ENCODE data around the gene WAS. TPM values are rescaled to one million over a fixed set of nuclear protein-coding genes. Genes with fewer than 3 reads are reported as not detected.
"Not testable (repeated sequence)": the region's sequence is repeated elsewhere in the genome, so short reads cannot be mapped to it uniquely, and the experiment has no call there.

WAS gene
- total RNA-seq, result 100 to 1,000 TPM; 138 to 161 TPM

DNA sequence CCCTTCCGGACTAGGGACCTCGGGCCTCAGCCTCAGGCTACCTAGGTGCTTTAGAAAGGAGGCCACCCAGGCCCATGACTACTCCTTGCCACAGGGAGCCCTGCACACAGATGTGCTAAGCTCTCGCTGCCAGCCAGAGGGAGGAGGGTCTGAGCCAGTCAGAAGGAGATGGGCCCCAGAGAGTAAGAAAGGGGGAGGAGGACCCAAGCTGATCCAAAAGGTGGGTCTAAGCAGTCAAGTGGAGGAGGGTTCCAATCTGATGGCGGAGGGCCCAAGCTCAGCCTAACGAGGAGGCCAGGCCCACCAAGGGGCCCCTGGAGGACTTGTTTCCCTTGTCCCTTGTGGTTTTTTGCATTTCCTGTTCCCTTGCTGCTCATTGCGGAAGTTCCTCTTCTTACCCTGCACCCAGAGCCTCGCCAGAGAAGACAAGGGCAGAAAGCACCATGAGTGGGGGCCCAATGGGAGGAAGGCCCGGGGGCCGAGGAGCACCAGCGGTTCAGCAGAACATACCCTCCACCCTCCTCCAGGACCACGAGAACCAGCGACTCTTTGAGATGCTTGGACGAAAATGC is at the start of gene WAS:
WAS (plus strand) TSS at position 389 of the 572 bp plus-strand sequence; CDS start at position 444, 55 bp downstream.
- peak; percentile 77 for DNase-seq
- Mint-ChIP-seq H3K4me1 (peaks cover 56% of the 10 kb centered on the region), H3K27ac (peak within 1 kb of the TSS; percentile 92), H3K36me3 (peaks cover 39% of the 10 kb centered on the region), H3K4me3 (peak within 1 kb of the TSS; percentile 89), H3K9me3 (ENCODE audit: low read depth) (no peaks in the 10 kb centered on the region), H3K27me3 (no peaks in the 10 kb centered on the region)
- peak; percentile 89 for ATAC-seq
- CTCF ChIA-PET, result interaction anchor here (0.9 kb wide), 1 partner anchor 118 kb away, joined by 3 read pairs; the partner anchor contains the start of gene HDAC6

DNA sequence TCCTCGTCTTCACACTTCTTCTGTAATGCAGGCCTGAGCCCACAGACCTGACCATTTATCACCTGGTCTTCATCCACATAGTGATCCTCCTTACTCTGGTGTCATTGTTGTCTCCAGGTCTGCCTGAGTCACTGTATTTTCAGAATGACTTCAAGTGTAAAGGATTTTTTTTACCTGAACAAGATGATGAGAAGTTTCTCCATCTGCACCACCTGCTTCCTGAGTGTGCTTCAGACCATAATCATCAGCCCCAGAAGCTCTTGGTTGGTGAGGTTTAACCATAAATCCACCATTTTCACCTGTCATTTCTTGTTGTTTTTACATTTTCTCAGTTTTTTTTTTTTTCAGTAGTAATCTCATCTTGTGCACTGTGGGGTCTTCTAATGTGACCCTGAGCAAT is 47.3 kb upstream of the WAS start:
- no peak for ATAC-seq
- no peak for DNase-seq
- H3K27me3 Mint-ChIP-seq, result no peaks in the 10 kb centered on the region
- H3K36me3 Mint-ChIP-seq, result no peaks in the 10 kb centered on the region
- CTCF ChIA-PET, result no interaction called here
- no peak overlapping the region for H3K4me3 Mint-ChIP-seq
- peak overlapping the region; percentile 24 for H3K27ac Mint-ChIP-seq
- no peaks in the 10 kb centered on the region for H3K9me3 Mint-ChIP-seq (ENCODE audit: low read depth)
- H3K4me1 Mint-ChIP-seq, result peaks cover 19% of the 10 kb centered on the region

DNA sequence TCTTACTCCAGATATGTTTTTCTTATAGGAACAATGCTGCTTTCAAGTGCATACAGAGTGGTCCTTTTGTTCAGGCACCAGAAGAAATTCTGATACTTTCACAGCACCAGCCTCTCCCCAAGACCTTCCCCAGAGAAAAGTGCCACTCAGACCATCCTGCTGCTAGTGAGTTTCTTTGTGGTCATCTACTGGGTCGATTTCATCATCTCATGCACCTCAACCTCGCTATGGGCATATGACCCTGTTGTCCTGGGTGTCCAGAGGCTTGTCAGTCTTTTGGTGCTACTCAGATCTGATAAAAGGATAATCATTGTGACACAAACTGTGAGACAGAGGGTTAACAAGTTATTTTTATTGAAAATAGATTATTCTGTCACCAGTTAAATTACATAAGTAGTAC is 46.8 kb upstream of the WAS start:
- DNase-seq (no peak), ATAC-seq (no peak)
- peaks cover 14% of the 10 kb centered on the region for H3K4me1 Mint-ChIP-seq
- H3K9me3 Mint-ChIP-seq (ENCODE audit: low read depth), result no peaks in the 10 kb centered on the region
- H3K27me3 Mint-ChIP-seq, result no peaks in the 10 kb centered on the region
- H3K4me3 Mint-ChIP-seq, result no peak overlapping the region
- CTCF ChIA-PET, result no interaction called here
- no peak overlapping the region for H3K27ac Mint-ChIP-seq
- H3K36me3 Mint-ChIP-seq, result no peaks in the 10 kb centered on the region

DNA sequence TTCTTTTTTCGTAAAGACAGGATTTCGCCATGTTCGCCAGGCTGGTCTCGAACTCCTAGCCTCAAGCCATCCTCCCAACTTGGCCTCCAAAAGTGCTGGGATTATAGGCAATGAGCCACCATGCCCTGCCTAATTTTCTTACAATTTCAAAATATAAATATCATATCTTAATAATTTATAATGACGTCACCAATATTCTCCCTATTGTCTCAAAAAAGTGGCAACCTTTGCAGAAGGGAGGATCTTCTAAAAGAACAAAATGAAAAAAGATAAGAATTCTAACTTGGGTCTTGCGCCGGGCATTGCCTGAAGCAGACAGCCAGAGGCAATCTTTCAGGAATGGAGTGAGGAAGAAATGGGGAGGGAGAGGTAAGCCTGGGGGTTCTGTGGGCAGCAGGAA is 37.9 kb upstream of the WAS start:
- H3K27me3 Mint-ChIP-seq, result no peaks in the 10 kb centered on the region
- DNase-seq (no peak), ATAC-seq (no peak)
- H3K9me3 Mint-ChIP-seq (ENCODE audit: low read depth), result no peaks in the 10 kb centered on the region
- H3K4me1 Mint-ChIP-seq, result peaks cover 2% of the 10 kb centered on the region
- CTCF ChIA-PET, result no interaction called here
- no peak overlapping the region for H3K4me3 Mint-ChIP-seq
- H3K36me3 Mint-ChIP-seq, result no peaks in the 10 kb centered on the region
- no peak overlapping the region for H3K27ac Mint-ChIP-seq

DNA sequence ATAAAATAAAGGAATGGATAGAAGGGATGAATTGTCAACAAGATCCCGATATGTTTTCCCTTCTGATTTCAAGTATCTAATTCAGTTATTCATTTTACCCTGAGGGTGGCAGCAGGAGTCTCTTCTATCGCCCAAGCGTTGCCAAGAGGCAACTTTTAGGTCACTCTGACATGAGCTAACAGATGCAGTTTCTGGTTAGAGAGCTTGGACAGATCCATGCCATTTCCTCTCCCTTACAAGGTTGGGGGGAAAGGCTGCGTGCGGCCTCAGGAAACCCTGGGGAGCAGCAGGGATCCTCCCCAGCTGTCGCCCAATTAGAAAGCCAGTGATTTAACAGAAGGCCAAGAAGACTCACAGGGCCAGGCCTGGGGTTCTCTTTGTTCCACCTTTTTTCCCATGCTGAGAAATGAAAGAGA is 35.3 kb upstream of the WAS start:
- no peak overlapping the region for H3K4me3 Mint-ChIP-seq
- H3K27ac Mint-ChIP-seq, result no peak overlapping the region
- H3K9me3 Mint-ChIP-seq (ENCODE audit: low read depth), result no peaks in the 10 kb centered on the region
- no peaks in the 10 kb centered on the region for H3K27me3 Mint-ChIP-seq
- DNase-seq (peak; percentile 47), ATAC-seq (peak; percentile 69)
- CTCF ChIA-PET, result interaction anchor here (0.6 to 1.7 kb wide), 17 partner anchors 10 to 324 kb away, joined by 3 to 9 read pairs (median 4); partner anchors contain the start of genes HDAC6, KCND1, PQBP1 and TIMM17B
- no peaks in the 10 kb centered on the region for H3K36me3 Mint-ChIP-seq
- peaks cover 4% of the 10 kb centered on the region for H3K4me1 Mint-ChIP-seq

DNA sequence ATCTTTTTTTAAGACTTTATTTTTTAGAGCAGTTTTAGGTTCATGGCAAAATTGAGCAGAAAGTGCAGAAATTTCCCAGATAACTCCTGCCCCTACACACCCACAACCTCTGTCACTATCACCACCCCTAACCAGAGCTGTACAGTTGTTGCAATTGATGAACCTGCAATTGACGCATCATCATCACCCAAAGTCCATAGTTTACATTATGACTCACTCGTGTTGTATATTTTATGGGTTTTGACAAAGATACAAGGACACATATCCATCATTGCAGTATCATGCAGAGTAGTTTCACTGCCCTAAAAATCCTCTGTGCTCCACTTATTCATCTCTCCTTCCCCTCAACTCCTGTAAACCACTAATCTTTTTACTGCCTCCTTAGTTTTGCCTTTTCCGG is 34.5 kb upstream of the WAS start:
- H3K4me3 Mint-ChIP-seq, result no peak overlapping the region

DNA sequence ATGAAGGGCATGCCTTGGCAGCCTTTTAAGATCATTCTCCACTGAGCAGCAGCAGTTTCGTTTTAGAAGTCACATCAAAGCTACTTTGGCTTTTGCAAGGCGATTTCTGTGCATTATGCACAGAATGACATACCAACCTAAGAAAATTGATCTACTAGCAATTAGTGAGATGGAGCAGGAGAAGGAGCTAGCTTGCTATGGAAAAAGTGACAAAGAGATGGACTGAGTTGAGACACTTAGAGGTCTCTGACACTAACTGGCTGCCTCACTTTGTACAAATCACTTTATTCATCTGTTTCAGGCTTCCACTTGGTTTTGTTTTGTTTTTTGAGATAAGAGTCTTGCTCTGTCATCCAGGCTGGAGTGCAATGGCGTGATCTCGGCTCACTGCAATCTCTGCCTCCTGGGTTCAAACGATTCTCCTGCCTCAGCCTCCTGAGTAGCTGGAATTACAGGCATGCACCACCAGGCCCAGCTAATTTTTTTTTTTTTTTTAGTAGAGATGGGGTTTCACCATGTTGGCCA is 31.5 kb upstream of the WAS start:
- ATAC-seq; CTCF ChIA-PET; H3K27ac Mint-ChIP-seq; H3K36me3 Mint-ChIP-seq; H3K9me3 Mint-ChIP-seq (ENCODE audit: low read depth); H3K4me1 Mint-ChIP-seq; DNase-seq; H3K4me3 Mint-ChIP-seq; H3K27me3 Mint-ChIP-seq: not testable (repeated sequence)

More for the DNA sequence above, 34.5 kb upstream of the WAS start:
- DNase-seq (no peak), ATAC-seq (no peak)
- no peaks in the 10 kb centered on the region for H3K36me3 Mint-ChIP-seq
- no peaks in the 10 kb centered on the region for H3K9me3 Mint-ChIP-seq (ENCODE audit: low read depth)
- peaks cover 4% of the 10 kb centered on the region for H3K4me1 Mint-ChIP-seq
- CTCF ChIA-PET, result interaction anchor here (1.0 to 1.7 kb wide), 5 partner anchors 17 to 323 kb away, joined by 3 to 5 read pairs (median 4); partner anchors contain the start of gene KCND1
- no peak overlapping the region for H3K27ac Mint-ChIP-seq
- H3K27me3 Mint-ChIP-seq, result peaks cover 3% of the 10 kb centered on the region

DNA sequence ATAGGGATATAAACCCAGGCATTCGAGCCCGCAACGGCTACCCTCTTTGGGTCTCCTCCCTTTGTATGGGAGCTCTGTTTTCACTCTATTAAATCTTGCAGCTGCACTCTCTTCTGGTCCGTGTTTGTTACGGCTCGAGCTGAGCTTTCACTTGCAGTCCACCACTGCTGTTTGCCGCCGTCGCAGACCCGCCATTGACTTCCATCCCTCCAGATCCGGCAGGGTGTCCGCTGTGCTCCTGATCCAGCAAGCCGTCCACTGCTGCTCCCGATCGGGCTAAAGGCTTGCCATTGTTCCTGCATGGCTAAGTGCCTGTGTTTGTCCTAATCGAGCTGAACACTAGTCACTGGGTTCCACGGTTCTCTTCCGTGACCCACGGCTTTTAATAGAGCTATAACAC is 28.9 kb upstream of the WAS start:
- ATAC-seq; H3K27me3 Mint-ChIP-seq; CTCF ChIA-PET; H3K9me3 Mint-ChIP-seq (ENCODE audit: low read depth); H3K27ac Mint-ChIP-seq; DNase-seq; H3K36me3 Mint-ChIP-seq; H3K4me3 Mint-ChIP-seq; H3K4me1 Mint-ChIP-seq: not testable (repeated sequence)

DNA sequence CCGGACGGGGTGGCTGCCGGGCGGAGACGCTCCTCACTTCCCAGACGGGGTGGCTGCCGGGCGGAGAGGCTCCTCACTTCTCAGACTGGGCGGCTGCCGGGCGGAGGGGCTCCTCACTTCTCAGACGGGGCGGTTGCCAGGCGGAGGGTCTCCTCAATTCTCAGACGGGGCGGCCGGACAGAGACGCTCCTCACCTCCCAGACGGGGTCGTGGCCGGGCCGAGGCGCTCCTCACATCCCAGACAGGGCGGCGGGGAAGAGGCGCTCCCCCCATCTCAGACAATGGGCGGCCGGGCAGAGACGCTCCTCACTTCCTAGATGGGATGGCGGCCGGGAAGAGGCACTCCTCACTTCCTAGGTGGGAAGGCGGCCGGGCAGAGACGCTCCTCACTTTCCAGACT is 23.9 kb upstream of the WAS start:
- H3K27ac Mint-ChIP-seq; H3K9me3 Mint-ChIP-seq (ENCODE audit: low read depth); DNase-seq; CTCF ChIA-PET; ATAC-seq; H3K4me3 Mint-ChIP-seq; H3K27me3 Mint-ChIP-seq; H3K4me1 Mint-ChIP-seq; H3K36me3 Mint-ChIP-seq: not testable (repeated sequence)

DNA sequence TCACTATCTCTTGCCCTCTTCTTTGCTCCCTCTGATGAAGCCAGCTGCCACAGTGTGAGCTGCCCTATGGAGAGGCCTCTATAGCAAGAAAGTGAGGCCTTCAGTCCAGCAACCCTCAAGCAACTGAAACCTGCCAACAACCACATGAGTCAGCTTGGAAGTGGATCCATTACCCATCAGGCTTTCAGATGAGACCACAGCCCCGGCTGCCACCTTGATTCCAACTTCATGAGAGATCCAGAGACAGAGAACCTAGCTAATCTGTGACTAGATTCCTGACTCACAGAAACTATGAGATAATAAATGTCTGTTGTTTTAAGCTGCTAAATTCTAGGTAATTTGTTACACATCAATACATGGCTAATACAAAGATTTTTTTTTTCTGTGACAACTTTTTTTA is 20.4 kb upstream of the WAS start:
- Mint-ChIP-seq H3K27me3 (no peaks in the 10 kb centered on the region), H3K4me3 (no peak overlapping the region), H3K9me3 (ENCODE audit: low read depth) (no peaks in the 10 kb centered on the region), H3K4me1 (peaks cover 3% of the 10 kb centered on the region), H3K27ac (no peak overlapping the region), H3K36me3 (no peaks in the 10 kb centered on the region)
- CTCF ChIA-PET, result no interaction called here
- ATAC-seq (no peak), DNase-seq (no peak)

DNA sequence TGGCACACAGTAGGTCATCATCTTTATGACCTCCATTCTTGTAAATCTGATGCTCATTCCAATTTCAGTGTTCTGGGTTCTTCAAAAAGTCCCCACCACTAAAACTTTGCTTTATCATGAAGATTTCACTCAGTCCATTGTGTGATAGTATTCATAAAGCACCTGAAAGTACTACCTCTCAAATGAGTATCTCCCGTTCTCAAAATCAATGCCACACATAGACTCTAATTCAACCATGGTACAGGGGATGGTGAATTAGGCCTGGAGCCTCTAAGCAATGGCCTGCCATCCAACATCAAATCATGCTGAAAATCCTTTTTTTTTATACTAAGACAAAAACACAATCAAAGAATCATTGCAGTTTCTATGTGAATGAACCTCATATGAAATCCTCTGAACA is 19.4 kb upstream of the WAS start:
- no peaks in the 10 kb centered on the region for H3K9me3 Mint-ChIP-seq (ENCODE audit: low read depth)

DNA sequence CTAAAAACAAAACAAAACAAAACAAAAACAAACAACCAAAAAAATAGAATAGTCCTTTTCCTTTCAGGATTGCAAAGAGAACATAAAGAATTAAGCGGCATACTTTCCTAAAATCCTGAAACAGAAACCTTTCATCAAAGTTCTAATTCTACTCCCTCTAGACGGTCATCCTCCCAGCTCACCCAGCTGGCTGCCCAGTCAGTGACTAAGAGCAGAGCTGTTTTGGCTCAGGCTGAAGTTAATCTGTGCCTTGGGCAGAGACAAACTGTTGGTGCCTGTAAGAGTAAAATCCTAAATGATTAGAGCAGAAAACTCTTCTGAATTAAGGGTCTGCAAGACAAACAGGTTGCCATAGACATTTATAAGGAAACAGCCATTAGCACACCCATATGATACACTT is 17.6 kb upstream of the WAS start:
- no peak overlapping the region for H3K27ac Mint-ChIP-seq
- DNase-seq (no peak), ATAC-seq (no peak)
- H3K36me3 Mint-ChIP-seq, result no peaks in the 10 kb centered on the region
- peaks cover 3% of the 10 kb centered on the region for H3K4me1 Mint-ChIP-seq
- H3K9me3 Mint-ChIP-seq (ENCODE audit: low read depth), result no peaks in the 10 kb centered on the region
- H3K27me3 Mint-ChIP-seq, result no peaks in the 10 kb centered on the region
- CTCF ChIA-PET, result no interaction called here
- H3K4me3 Mint-ChIP-seq, result no peak overlapping the region

More for the DNA sequence above, 19.4 kb upstream of the WAS start:
- CTCF ChIA-PET, result no interaction called here
- H3K4me3 Mint-ChIP-seq, result no peak overlapping the region
- ATAC-seq (no peak), DNase-seq (no peak)
- H3K4me1 Mint-ChIP-seq, result peaks cover 3% of the 10 kb centered on the region
- no peak overlapping the region for H3K27ac Mint-ChIP-seq
- no peaks in the 10 kb centered on the region for H3K27me3 Mint-ChIP-seq
- no peaks in the 10 kb centered on the region for H3K36me3 Mint-ChIP-seq

DNA sequence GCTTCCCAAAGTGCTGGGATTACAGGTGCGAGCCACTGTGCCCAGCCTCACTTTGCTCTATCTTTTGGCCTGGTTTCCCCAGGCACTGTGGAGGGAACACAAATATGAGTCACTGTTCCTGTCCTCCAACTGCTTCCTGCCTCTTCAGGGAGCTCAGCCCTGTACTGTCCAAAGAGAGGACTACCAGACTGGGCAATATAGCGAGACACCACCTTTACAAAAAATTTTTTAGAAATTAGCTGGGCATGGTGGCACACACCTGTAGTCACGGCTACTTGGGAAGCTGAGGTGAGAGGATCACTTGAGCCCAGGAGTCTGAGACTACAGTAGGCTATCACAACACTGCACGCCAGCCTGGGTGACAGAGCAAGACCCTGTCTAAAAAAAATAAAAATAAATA is 16.9 kb upstream of the WAS start:
- H3K4me1 Mint-ChIP-seq, result no peaks in the 10 kb centered on the region
- no peaks in the 10 kb centered on the region for H3K27me3 Mint-ChIP-seq
- H3K9me3 Mint-ChIP-seq (ENCODE audit: low read depth), result no peaks in the 10 kb centered on the region
- DNase-seq, result no peak
- ATAC-seq, result no peak
- H3K4me3 Mint-ChIP-seq, result no peak overlapping the region
- H3K36me3 Mint-ChIP-seq, result no peaks in the 10 kb centered on the region
- H3K27ac Mint-ChIP-seq, result no peak overlapping the region
- CTCF ChIA-PET, result no interaction called here

DNA sequence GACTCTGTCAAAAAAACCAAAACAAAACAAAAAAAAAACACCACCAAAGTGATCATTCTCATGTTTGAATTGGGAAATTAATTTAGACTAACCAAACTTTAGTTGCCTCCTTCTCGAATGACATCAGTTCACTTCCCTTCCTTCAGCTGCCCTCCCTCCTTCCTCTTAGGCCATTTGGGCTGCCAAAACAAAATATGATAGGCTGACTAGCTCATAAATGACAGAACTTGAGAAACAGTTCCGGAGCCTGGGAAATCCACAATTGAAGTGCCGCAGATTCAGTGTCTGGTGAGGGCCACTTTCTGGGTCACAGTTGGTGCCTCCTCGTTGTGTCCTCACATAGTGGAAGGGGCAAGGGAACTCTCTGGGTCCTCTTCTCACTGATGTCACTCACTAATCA is 16.1 kb upstream of the WAS start:
- no peak overlapping the region for H3K27ac Mint-ChIP-seq
- H3K4me1 Mint-ChIP-seq, result no peaks in the 10 kb centered on the region
- CTCF ChIA-PET, result no interaction called here
- ATAC-seq (no peak), DNase-seq (no peak)
- no peaks in the 10 kb centered on the region for H3K36me3 Mint-ChIP-seq
- H3K4me3 Mint-ChIP-seq, result no peak overlapping the region
- H3K9me3 Mint-ChIP-seq (ENCODE audit: low read depth), result no peaks in the 10 kb centered on the region
- H3K27me3 Mint-ChIP-seq, result no peaks in the 10 kb centered on the region

Measured in activated CD8-positive, alpha-beta memory T cell treated with anti-CD3 and anti-CD28 coated beads, Interleukin-2, amount 10 ng/mL, durations not matched to agents 7 days and 5 days (primary cell).